ENCODE measurements around the gene ZYG11A. TPM values are rescaled to one million over a fixed set of nuclear protein-coding genes. Genes with fewer than 3 reads are reported as not detected.
"Not testable (repeated sequence)": the region's sequence is repeated elsewhere in the genome, so short reads cannot be mapped to it uniquely, and the experiment has no call there.

Gene ZYG11A
- total RNA-seq, 4 donors from 2014 or later: not detected

GRCh38 chr1:52814465-52814864, 28.1 kb upstream of the ZYG11A start:
- DNase-seq: no peak

GRCh38 chr1:52820830-52821229, 21.7 kb upstream of the ZYG11A start:
- not testable (repeated sequence) for H3K4me1 ChIP-seq, H3K4me3 ChIP-seq, H3K27me3 ChIP-seq, H3K9me3 ChIP-seq, DNase-seq, H3K27ac ChIP-seq
- peaks cover 0 to 50% (median 0%) of the 10 kb centered on the region in 3 donors for H3K36me3 ChIP-seq

More at GRCh38 chr1:52814465-52814864, 28.1 kb upstream of the ZYG11A start:
- TF ChIP-seq POLR2A (IDR thresholded peaks at IDR 0.05): no peak
- no peak for TF ChIP-seq CTCF (IDR thresholded peaks at IDR 0.05)
- Histone ChIP-seq H3K27me3 (no peaks in the 10 kb centered on the region), H3K4me1 (no peaks in the 10 kb centered on the region), H3K27ac (no peak overlapping the region), H3K4me3 (no peak overlapping the region), H3K36me3 (peaks cover 0 to 48% (median 0%) of the 10 kb centered on the region in 3 donors), H3K9me3 (no peaks in the 10 kb centered on the region)

DNA sequence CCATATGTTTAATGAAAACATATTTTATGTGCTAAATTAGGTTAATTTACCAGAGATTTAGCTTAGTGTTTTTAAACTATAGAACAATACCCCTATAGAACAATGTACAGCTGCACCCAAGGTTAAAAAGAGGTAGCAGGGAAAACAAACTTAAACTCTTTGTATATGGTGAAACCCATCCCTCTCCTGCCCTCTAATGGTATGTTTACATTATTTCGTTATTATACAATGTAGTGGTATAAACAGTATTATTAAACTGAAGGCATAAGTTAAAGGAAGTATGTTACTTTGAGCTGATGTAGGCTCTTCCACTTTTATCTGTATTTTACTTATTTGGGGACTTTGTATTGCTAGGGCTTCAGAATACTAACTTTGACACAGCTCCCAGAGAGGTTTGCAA, 16.7 kb upstream of the ZYG11A start:
- no peaks in the 10 kb centered on the region for H3K4me1 ChIP-seq
- no peak overlapping the region for H3K27ac ChIP-seq
- no peaks in the 10 kb centered on the region for H3K27me3 ChIP-seq
- DNase-seq: no peak
- H3K36me3 ChIP-seq: peaks cover 0 to 15% (median 0%) of the 10 kb centered on the region in 3 donors
- no peaks in the 10 kb centered on the region for H3K9me3 ChIP-seq
- TF ChIP-seq CTCF (IDR thresholded peaks at IDR 0.05) (peak in 4 of 6 experiments; percentile 15 to 27 (median 23)), POLR2A (IDR thresholded peaks at IDR 0.05) (no peak)
- no peak overlapping the region for H3K4me3 ChIP-seq

DNA sequence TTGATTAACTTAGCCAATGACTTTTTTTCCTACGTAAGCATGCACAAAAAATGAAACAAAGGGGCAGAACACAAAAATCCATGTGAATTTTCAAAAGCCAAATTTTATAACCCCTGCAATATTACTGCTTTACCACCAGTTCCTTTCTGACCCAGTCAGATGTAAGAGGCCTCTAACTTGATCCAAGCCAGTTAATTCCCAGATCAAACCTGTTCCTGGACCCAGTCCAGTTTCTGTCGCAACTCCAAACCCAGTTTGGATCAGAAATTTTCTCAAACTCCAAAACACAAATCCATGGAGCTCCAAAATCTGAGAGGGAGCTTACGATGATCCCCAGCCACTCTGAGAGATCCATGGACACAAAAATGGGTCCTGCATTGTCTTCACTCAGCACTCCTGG, 7.8 kb upstream of the ZYG11A start:
- no peaks in the 10 kb centered on the region for H3K9me3 ChIP-seq
- no peaks in the 10 kb centered on the region for H3K27me3 ChIP-seq
- TF ChIP-seq POLR2A (IDR thresholded peaks at IDR 0.05): no peak
- TF ChIP-seq CTCF (IDR thresholded peaks at IDR 0.05): no peak
- no peak for DNase-seq
- no peak overlapping the region for H3K27ac ChIP-seq
- no peaks in the 10 kb centered on the region for H3K4me1 ChIP-seq
- H3K36me3 ChIP-seq: no peaks in the 10 kb centered on the region
- no peak overlapping the region for H3K4me3 ChIP-seq

DNA sequence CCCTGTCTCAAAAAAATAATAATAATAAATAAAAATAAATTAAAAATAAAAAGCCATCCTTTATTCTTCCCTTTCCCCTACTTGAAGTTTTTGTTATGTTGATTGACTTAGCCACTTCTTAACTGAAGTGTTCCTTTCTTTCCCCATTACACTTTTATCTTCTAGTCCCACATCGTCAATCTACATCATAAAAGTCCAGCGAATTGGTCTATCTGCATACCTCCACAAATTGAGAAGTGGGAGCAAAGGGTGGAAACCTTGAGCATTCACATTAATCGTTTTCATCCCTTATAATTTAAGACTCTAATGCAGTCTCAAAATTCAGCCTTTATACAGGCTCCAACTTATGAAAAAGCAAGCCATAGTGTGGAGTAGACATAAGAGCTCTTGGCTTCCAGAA, 6.5 kb upstream of the ZYG11A start:
- TF ChIP-seq POLR2A (IDR thresholded peaks at IDR 0.05) (no peak), CTCF (IDR thresholded peaks at IDR 0.05) (no peak)
- Histone ChIP-seq H3K9me3 (no peaks in the 10 kb centered on the region), H3K4me1 (no peaks in the 10 kb centered on the region), H3K27ac (no peak overlapping the region), H3K4me3 (no peak overlapping the region), H3K27me3 (no peaks in the 10 kb centered on the region), H3K36me3 (no peaks in the 10 kb centered on the region)
- no peak for DNase-seq

- H3K36me3 ChIP-seq, H3K4me3 ChIP-seq, H3K27ac ChIP-seq, H3K9me3 ChIP-seq, DNase-seq: not testable (repeated sequence)
- H3K4me1 ChIP-seq: peaks cover 0 to 11% (median 4%) of the 10 kb centered on the region in 4 donors
- H3K27me3 ChIP-seq: peaks cover 0 to 18% of the 10 kb centered on the region in 2 donors
Observed at GRCh38 chr1:52839175-52839574, 3.4 kb upstream of the ZYG11A start.

- peaks cover 0 to 11% (median 4%) of the 10 kb centered on the region in 4 donors for H3K4me1 ChIP-seq
- H3K36me3 ChIP-seq, H3K4me3 ChIP-seq, H3K27ac ChIP-seq, H3K9me3 ChIP-seq, DNase-seq: not testable (repeated sequence)
- H3K27me3 ChIP-seq: peaks cover 0 to 18% of the 10 kb centered on the region in 2 donors
Observed at GRCh38 chr1:52845119-52845518, 2.6 kb downstream of the ZYG11A start.
